Pons (tissue), 1 donor: ENCODE results near the gene TSGA10IP.

Source experiments
- DNase-seq: peaks from one replicate; pipeline ENCODE4 v3.0.0-alpha.2; 2016; ENCODE audit warnings: low spot score

TSGA10IP gene

DNA sequence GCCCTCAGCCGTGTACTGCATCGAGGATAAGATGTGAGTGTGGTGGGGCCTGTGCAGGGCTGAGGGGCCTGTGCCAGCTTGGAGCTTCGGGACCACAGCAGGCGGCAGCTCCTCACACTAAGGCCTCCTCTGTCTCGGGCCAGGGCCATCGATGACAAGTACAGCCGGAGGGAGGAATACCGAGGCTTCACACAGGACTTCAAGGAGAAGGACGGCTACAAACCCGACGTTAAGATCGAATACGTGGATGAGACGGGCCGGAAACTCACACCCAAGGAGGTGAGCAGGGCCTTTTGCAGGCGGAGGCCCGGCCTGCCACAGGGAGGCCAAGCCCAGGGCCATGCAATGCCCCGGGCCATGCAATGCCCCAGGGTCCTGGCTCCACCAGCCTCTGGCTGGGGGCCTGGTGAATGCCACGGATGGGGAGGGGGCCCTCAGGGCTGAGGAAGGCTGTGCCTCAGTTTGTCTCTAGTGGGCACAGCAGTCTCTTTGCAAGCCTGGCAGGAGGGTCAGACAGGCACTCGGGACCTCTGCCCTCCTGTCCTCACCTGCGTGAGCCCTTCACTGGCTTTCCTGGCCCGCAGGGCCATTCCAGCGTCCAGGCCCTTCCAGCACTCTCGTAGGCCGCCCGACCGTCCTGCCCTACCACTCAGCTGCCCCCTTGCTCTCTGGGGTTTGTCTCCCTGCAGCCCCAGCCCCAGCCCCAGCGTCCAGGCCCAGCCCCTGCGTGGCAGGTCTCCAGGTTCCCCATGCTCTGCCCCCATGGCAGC lies 32.5 kb downstream of the TSGA10IP start:
- no peak for DNase-seq

- no peak for DNase-seq
These were observed 33.3 kb downstream of the TSGA10IP start for GRCh38 chr11:65978391-65979238.

DNA sequence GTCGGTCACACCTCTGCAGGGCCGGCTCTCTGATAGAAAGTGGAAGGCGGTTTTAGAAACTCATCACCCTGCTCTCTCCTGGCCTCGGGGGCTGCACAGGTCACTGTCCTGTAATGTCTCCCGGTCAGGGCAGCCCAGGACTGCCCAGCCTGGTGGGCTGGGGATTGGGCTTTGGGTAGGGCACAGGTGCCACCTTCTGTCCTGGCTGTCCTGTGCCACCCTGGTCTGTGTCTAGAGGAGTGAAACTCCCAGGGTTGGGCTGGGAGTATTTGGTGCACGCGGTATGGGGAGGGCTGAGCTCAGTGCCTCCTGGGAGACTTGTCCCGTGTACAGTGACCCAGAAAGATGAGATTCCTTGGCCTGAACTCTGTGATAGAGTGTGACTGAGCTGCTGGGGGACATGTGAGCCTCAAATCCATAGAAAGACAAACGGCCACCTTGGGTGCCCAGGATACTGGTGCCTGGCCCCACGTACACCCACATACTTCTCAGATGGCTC lies 34.0 kb downstream of the TSGA10IP start:
- no peak for DNase-seq

- DNase-seq = no peak
These were observed 35.9 kb downstream of the TSGA10IP start for GRCh38 chr11:65981101-65981740.

GRCh38 chr11:65981972-65982823 lies 36.9 kb downstream of the TSGA10IP start:
- DNase-seq = no peak

DNA sequence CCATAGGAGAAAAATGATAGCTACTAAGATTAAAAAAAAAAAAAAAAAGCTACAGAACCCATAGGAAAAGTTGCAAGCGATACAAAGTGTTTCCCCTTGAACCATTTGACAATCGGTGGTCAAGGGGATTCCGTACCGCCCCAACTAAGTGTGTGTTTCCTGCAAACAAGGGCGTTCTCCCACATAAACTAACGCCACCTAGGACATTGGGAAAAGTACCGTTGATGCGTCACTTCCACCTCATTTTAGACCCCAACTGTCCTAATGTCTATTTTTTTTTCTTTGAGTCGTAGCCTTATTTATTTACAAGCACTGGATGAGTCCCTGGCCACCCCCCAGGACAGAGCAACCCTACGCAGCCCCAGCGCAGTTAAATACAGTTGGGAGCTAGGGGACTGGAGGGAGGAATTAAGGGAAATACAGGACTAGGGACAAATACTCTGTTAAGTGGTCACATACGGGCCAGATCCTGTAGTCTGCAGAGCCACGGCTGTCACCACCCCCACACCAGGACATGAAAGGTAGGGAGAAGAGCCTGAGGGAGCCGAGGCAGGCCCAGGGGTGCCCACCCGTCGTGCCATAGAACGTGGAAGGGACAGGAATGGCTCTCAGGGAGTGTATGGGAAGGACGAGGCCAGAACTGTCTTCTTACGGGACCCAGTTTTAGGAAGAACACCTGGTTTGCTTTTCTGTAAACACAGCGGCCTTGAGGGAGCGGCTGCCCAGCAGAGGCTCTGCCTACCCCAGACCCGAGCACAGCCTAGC lies 37.7 kb downstream of the TSGA10IP start:
- DNase-seq = no peak

DNA sequence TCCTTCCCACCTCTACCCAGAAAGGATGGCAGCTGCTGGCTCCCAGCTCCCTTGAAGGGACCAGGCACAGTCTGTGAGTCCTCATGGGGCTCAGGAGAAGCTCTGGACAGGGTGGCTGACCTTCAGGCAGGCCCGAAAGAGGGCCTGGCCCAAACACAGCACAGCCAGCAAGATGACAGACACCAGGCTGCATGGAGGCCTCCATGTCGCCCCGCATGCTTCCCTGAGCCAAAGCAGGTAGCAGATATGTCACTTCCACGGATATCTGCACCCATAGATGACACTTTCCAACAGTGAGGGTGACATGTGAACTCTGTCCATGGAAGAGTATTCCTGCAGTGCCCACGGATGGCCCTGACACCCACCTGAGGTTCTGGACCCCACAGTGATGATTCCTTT lies 38.3 kb downstream of the TSGA10IP start:
- DNase-seq = no peak

GRCh38 chr11:65987336-65987735 lies 42.1 kb downstream of the TSGA10IP start:
- DNase-seq = no peak

- peak; percentile 98 for DNase-seq
These were observed 43.7 kb downstream of the TSGA10IP start for GRCh38 chr11:65988791-65989592.

DNA sequence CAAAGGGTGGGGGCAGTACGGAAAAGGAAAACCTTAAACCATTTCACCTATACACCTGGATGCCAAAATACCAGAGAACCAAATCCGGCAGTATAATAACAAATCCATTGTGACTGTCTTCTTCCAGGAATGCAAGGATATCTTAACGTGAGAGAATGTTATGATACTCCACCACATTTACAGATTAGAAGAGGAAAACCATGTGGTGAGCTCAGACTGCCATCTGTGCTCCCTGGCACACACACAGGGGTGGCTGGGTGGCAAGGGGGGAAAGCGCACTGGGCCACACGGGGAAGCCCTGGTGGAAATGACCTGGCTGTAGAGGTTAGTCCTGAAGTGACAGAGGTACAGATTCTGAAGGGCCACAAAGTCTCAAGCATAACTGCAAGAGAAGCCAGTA lies 46.8 kb downstream of the TSGA10IP start:
- DNase-seq = no peak

- DNase-seq = no peak
These were observed 52.0 kb downstream of the TSGA10IP start for GRCh38 chr11:65997286-65997685.

- peak; percentile 97 for DNase-seq
These were observed 56.8 kb downstream of the TSGA10IP start, which contains the start of the genes BANF1 and EIF1AD for GRCh38 chr11:66001942-66002647. BANF1 (plus strand) TSS chr11:66002503; CDS start chr11:66003251, 748 bp downstream. EIF1AD (minus strand) TSS chr11:66002157; CDS start chr11:66000389, 1,768 bp downstream.

DNA sequence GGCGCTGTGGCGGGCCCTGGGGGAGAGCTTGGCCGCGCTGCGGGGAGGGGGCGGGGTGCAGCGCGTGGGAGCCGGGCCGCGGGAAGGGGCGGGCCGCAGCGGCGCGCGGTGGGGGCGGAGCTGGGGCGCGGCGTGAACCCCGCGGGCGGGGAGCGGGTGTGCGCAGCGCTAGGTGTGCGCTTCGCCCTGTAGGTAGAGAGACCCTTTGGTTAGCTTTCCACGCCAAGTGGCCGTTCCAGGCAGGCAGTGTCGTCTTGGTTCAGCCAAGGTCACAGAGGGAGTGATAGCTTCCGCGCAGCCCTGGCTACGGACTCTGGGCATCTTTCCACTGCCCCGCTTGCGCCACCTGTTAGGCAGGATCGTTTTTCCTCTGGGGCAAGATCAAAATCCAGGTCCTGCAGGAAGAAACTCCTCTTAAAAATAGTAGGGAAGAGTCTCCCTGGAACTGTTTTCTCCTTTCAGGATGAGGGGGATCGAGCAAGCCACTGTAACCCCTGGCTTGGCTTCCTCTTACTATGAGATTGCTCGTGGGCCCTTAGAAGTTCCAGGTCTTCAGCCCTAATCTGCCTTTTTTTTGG lies 57.5 kb downstream of the TSGA10IP start:
- DNase-seq = no peak

- no peak for DNase-seq
These were observed 58.0 kb downstream of the TSGA10IP start for GRCh38 chr11:66003291-66003690.

DNA sequence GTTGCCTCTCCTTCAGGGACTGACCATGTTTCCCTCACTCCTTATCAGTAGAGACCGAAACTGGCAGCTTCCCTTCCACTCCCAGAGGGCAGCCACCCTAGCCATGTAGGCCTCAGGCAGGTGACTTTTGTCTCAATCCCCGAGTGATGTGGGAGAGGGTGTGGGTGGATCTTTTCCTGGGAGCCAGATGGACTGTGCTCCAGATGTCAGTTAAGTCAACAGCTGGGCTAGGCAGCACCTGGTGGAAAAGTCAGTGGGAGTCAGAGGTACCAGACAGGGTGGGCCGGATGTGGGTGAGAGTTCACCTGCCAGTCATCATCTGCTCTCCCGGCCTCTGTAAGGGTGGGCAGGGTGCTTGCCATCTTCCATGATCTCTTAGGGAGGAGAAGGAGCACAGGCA lies 58.9 kb downstream of the TSGA10IP start:
- no peak for DNase-seq

- no peak for DNase-seq
These were observed 61.0 kb downstream of the TSGA10IP start for GRCh38 chr11:66006134-66006890.

DNA sequence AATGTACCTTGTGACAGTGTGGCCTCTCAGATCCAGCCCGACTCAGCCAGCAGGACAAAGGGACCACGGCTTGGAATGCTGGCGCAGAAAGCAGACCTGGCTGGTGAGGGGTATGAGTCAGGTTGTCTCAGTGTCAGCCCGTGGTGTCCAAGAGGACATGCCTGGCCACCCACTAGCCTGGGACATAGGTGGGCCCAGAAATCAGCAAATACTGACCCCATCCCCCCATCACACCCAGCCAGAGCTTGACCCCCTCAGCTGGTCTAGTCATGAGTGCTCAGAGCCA lies 61.6 kb downstream of the TSGA10IP start:
- DNase-seq = no peak

DNA sequence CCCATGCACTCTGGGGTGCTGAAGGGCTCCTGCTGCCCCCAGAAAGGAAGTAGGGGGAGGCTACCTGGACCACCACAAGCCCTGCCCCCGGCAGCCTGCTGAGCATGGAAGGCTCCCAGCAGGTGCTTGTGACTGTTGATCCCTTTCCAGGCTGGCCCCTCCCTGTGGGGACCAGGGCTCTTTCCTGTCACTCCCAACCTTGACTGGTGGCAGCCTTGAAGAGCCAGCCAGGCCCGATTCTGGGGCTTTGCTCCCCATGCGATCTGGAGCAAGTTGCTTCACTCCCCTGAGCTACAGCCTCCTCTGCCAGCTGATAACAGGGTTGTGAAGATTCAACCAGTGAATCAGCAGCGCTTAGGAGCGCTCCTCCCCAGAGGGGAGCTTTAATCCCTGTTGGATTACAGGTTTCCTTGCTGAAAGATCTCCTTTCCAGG lies 61.9 kb downstream of the TSGA10IP start:
- no peak for DNase-seq
